H9 (cell line): ENCODE results near the gene FAM174B. TPM values are rescaled to one million over a fixed set of nuclear protein-coding genes. Genes with fewer than 3 reads are reported as not detected.

Experiments
- DNase-seq: peaks from one replicate; pipeline ENCODE4 v3.0.0-alpha.2; 2017
- H2AFZ ChIP-seq: one replicate; pipeline ENCODE4 v1.6.1; 2013; ENCODE audit warnings: mild to moderate bottlenecking, low read length, control low read depth, moderate library complexity
- H2AK5ac ChIP-seq: 2 replicates; pipeline ENCODE4 v1.6.1; 2013; ENCODE audit warnings: low read length, control low read depth, mixed read lengths; ENCODE audit not compliant: insufficient read length
- H2BK120ac ChIP-seq: one replicate; pipeline ENCODE4 v1.6.1; 2013; ENCODE audit warnings: low read depth, mild to moderate bottlenecking, low read length, control low read depth, inconsistent platforms; ENCODE audit not compliant: poor library complexity, severe bottlenecking
- H2BK12ac ChIP-seq: 2 replicates; pipeline ENCODE4 v1.6.1; 2013; ENCODE audit warnings: low read length, control low read depth, mixed read lengths, low read depth; ENCODE audit not compliant: insufficient read length
- H2BK15ac ChIP-seq: 2 replicates; pipeline ENCODE4 v1.6.1; 2013; ENCODE audit warnings: low read depth, low read length, control low read depth
- H2BK20ac ChIP-seq: one replicate; pipeline ENCODE4 v1.6.1; 2013; ENCODE audit warnings: low read depth, mild to moderate bottlenecking, low read length, control low read depth, inconsistent platforms; ENCODE audit not compliant: poor library complexity, severe bottlenecking
- H2BK5ac ChIP-seq: 2 replicates; pipeline ENCODE4 v1.6.1; 2013; ENCODE audit warnings: low read length, control low read depth, mixed read lengths; ENCODE audit not compliant: insufficient read length
- H3K14ac ChIP-seq: 2 replicates; pipeline ENCODE4 v1.6.1; 2013; ENCODE audit warnings: low read length, control low read depth; ENCODE audit not compliant: insufficient read depth
- H3K18ac ChIP-seq: 2 replicates; pipeline ENCODE4 v1.6.1; 2013; ENCODE audit warnings: low read depth, mild to moderate bottlenecking, mixed read lengths, low read length, control low read depth; ENCODE audit not compliant: insufficient read length
- H3K23ac ChIP-seq: 2 replicates; pipeline ENCODE4 v1.6.1; 2013; ENCODE audit warnings: low read length, control low read depth, mixed read lengths, low read depth; ENCODE audit not compliant: insufficient read length
- H3K23me2 ChIP-seq: 2 replicates; pipeline ENCODE4 v1.6.1; 2013; ENCODE audit warnings: low read depth, mild to moderate bottlenecking, mixed read lengths, low read length, control low read depth; ENCODE audit not compliant: insufficient read length, poor library complexity, severe bottlenecking
- H3K27ac ChIP-seq: 2 replicates; pipeline ENCODE4 v1.5.1; 2013; ENCODE audit warnings: low read length, control low read depth, mixed read lengths, low read depth; ENCODE audit not compliant: insufficient read length
- H3K27me3 ChIP-seq: 2 replicates; pipeline ENCODE4 v1.6.1; 2013; ENCODE audit warnings: low read length, control low read depth, inconsistent platforms; ENCODE audit not compliant: insufficient read depth
- H3K4ac ChIP-seq: 2 replicates; pipeline ENCODE4 v1.6.1; 2013; ENCODE audit warnings: low read depth, mild to moderate bottlenecking, control low read depth, inconsistent platforms, low read length, moderate library complexity
- H3K4me1 ChIP-seq: 2 replicates; pipeline ENCODE4 v1.6.1; 2013; ENCODE audit warnings: low read length, control low read depth, inconsistent platforms; ENCODE audit not compliant: insufficient read depth
- H3K4me2 ChIP-seq: 2 replicates; pipeline ENCODE4 v1.6.1; 2013; ENCODE audit warnings: low read length, control low read depth, mixed read lengths; ENCODE audit not compliant: insufficient read length, insufficient read depth
- H3K56ac ChIP-seq: 2 replicates; pipeline ENCODE4 v1.6.1; 2013; ENCODE audit warnings: low read depth, mild to moderate bottlenecking, mixed read lengths, low read length, control low read depth; ENCODE audit not compliant: insufficient read length
- H3K79me1 ChIP-seq: 2 replicates; pipeline ENCODE4 v1.6.1; 2013; ENCODE audit warnings: low read depth, mild to moderate bottlenecking, moderate library complexity, low read length, control low read depth, inconsistent platforms; ENCODE audit not compliant: insufficient read depth, poor library complexity, severe bottlenecking
- H3K79me2 ChIP-seq: 2 replicates; pipeline ENCODE4 v1.6.1; 2013; ENCODE audit warnings: low read length, control low read depth, inconsistent platforms; ENCODE audit not compliant: insufficient read depth
- H3K9ac ChIP-seq: 2 replicates; pipeline ENCODE4 v1.6.1; 2013; ENCODE audit warnings: low read length, control low read depth, mixed read lengths; ENCODE audit not compliant: insufficient read length; ENCODE audit errors: extremely low read depth
- H3K9me3 ChIP-seq: one replicate; pipeline ENCODE4 v1.6.1; 2013; ENCODE audit warnings: low read depth, low read length, inconsistent platforms; ENCODE audit not compliant: control insufficient read depth
- H3T11ph ChIP-seq: one replicate; pipeline ENCODE4 v1.6.1; 2013; ENCODE audit warnings: mild to moderate bottlenecking, low read length, control low read depth, inconsistent platforms
- H4K20me1 ChIP-seq: one replicate; pipeline ENCODE4 v1.6.1; 2013; ENCODE audit not compliant: control insufficient read depth, insufficient read length, insufficient read depth
- H4K5ac ChIP-seq: 2 replicates; pipeline ENCODE4 v1.6.1; 2013; ENCODE audit warnings: low read depth, mild to moderate bottlenecking, mixed read lengths, low read length, control low read depth; ENCODE audit not compliant: insufficient read length
- H4K8ac ChIP-seq: replicated peaks from 2 replicates; pipeline ENCODE4 v1.6.1; 2013; ENCODE audit warnings: low read length, control low read depth, mixed read lengths, low read depth; ENCODE audit not compliant: insufficient read length
- H4K91ac ChIP-seq: 2 replicates; pipeline ENCODE4 v1.6.1; 2013; ENCODE audit warnings: low read depth, mild to moderate bottlenecking, moderate library complexity, mixed read lengths, low read length, control low read depth; ENCODE audit not compliant: insufficient read length
- H3K27ac Mint-ChIP-seq, 3 experiments: 2 replicates in 2 of 3; 3 replicates in 1 of 3; pipeline ENCODE4 v1.8.0; 2020 to 2021; ENCODE audit warnings: mixed read lengths in 3 of 3, mild to moderate bottlenecking in 1 of 3, moderate library complexity in 1 of 3
- H3K27me3 Mint-ChIP-seq: 2 replicates; pipeline ENCODE4 v1.8.0; 2021; ENCODE audit warnings: low read depth, mild to moderate bottlenecking, moderate library complexity, mixed read lengths
- H3K36me3 Mint-ChIP-seq, 3 experiments: 2 replicates in 2 of 3; 3 replicates in 1 of 3; pipeline ENCODE4 v1.8.0; 2020 to 2021; ENCODE audit warnings: low read depth in 3 of 3, mixed read lengths in 3 of 3; ENCODE audit not compliant: insufficient read depth in 1 of 3
- H3K4me1 Mint-ChIP-seq, 2 experiments: 2 replicates each; pipeline ENCODE4 v1.8.0; 2020; ENCODE audit warnings: mixed read lengths in 2 of 2
- H3K4me3 Mint-ChIP-seq, 2 experiments: 2 replicates in 1 of 2; 3 replicates in 1 of 2; pipeline ENCODE4 v1.8.0; 2020 to 2021; ENCODE audit warnings: mild to moderate bottlenecking in 2 of 2, mixed read lengths in 2 of 2, moderate library complexity in 1 of 2
- H3K9me3 Mint-ChIP-seq, 2 experiments: 2 replicates in 1 of 2; 3 replicates in 1 of 2; pipeline ENCODE4 v1.8.0; 2020; ENCODE audit warnings: mild to moderate bottlenecking in 2 of 2, mixed read lengths in 2 of 2, moderate library complexity in 1 of 2
- WGBS: extraction: QIAGEN DNeasy Blood & Tissue Kit; methylation state at CpG from one replicate; pipeline ENCODE4 v1.1.7; 2013; ENCODE audit warnings: missing lambda C conversion rate, low lambda C conversion rate, mixed read lengths; ENCODE audit not compliant: insufficient read length; ENCODE audit errors: extremely low coverage; 5-methylcytosine and 5-hydroxymethylcytosine counted together
- total RNA-seq: library from RNA; stranded (reverse); gene quantifications from 2 replicates; pipeline ENCODE4 v1.2.1, GENCODE V29; 2021
- TF ChIP-seq, protein P1 (sequence below): fragments of 200-600 bp; sonication (generic); conservative IDR thresholded peaks from 3 replicates; pipeline ENCODE4 v1.8.0; 2021; ENCODE audit warnings: antibody characterized with exemption, mild to moderate bottlenecking

The FAM174B gene
- total RNA-seq, 1 experiment from 2014 or later = 38.0 TPM

- no peak for DNase-seq
- Histone ChIP-seq H2AK5ac (no peak overlapping the region), H4K8ac (no peak overlapping the region), H3K14ac (no peak overlapping the region; the same call in 1 of the 2 replicates), H2AFZ (no peak overlapping the region), H3K23ac (no peak overlapping the region), H2BK120ac (no peak overlapping the region), H2BK12ac (no peak overlapping the region), H3K18ac (no peak overlapping the region), H2BK5ac (no peak overlapping the region), H3T11ph (no peak overlapping the region), H3K4me1 (0 out of 2 replicates have a peak, but pooled peaks cover 2% of the 10 kb centered on the region), H3K4me2 (no peak overlapping the region), H2BK20ac (no peak overlapping the region), H2BK15ac (no peak overlapping the region), H3K4ac (no peak overlapping the region), H3K9ac (no peak overlapping the region), H3K23me2 (no peaks in the 10 kb centered on the region), H3K79me2 (no peaks in the 10 kb centered on the region), H3K79me1 (no peaks in the 10 kb centered on the region), H4K20me1 (no peaks in the 10 kb centered on the region), H3K9me3 (no peaks in the 10 kb centered on the region), H4K5ac (no peak overlapping the region), H3K27me3 (no peaks in the 10 kb centered on the region), H4K91ac (no peak overlapping the region), H3K56ac (no peak overlapping the region), H3K27ac (no peak overlapping the region)
- TF ChIP-seq, protein P1, sequence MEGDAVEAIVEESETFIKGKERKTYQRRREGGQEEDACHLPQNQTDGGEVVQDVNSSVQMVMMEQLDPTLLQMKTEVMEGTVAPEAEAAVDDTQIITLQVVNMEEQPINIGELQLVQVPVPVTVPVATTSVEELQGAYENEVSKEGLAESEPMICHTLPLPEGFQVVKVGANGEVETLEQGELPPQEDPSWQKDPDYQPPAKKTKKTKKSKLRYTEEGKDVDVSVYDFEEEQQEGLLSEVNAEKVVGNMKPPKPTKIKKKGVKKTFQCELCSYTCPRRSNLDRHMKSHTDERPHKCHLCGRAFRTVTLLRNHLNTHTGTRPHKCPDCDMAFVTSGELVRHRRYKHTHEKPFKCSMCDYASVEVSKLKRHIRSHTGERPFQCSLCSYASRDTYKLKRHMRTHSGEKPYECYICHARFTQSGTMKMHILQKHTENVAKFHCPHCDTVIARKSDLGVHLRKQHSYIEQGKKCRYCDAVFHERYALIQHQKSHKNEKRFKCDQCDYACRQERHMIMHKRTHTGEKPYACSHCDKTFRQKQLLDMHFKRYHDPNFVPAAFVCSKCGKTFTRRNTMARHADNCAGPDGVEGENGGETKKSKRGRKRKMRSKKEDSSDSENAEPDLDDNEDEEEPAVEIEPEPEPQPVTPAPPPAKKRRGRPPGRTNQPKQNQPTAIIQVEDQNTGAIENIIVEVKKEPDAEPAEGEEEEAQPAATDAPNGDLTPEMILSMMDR = no peak
- Mint-ChIP-seq H3K27me3 (no peaks in the 10 kb centered on the region), H3K9me3 (no peaks in the 10 kb centered on the region; a peak in 1 of 5 replicates), H3K4me3 (peak overlapping the region in 1 of 2 experiments; percentile 22; a peak in 1 of 5 replicates), H3K4me1 (peaks cover 23 to 29% of the 10 kb centered on the region in 2 experiments), H3K36me3 (peaks cover 0 to 25% (median 11%) of the 10 kb centered on the region in 3 experiments; a peak in 5 of 7 replicates), H3K27ac (peak overlapping the region; percentile 70 to 94 (median 92); a peak in 6 of 7 replicates)
- no CpG with 5 or more reads among the region's 22 CpGs for WGBS
These were observed 37.7 kb downstream of the FAM174B start for GRCh38 chr15:92617549-92618520.
